ENCODE results near the gene ELMOD2.

ELMOD2 gene

GRCh38 chr4:140571620-140572019 lies 47.7 kb downstream of the ELMOD2 start:
- DNase-seq = no peak
- in situ Hi-C loops (cut with MboI; ENCODE audit: low pct_unique_long_range_greater_than_20kb, low sequenced_read_pairs) = no loop called here

DNA sequence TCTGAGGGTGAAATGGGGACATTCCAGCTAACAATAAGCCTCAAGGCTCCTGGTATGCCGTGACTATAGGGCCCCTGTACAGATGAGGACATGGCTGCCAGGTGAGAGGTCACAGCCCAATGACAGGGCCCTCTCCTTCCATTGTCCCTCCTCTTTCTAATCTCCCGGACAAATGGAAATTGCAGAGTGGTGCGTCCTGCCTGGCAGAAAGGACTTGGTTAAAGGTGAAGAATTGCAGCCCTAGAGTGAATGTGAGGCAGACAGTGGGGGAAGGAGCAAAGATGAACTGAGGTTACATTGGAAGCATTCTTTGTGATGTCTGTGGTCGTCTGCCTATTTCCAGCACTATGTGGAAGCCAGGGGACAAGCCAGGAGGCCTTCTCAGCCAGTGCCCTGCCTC lies 51.5 kb downstream of the ELMOD2 start:
- in situ Hi-C loops (cut with MboI; ENCODE audit: low pct_unique_long_range_greater_than_20kb, low sequenced_read_pairs) = no loop called here
- no peak for DNase-seq

DNA sequence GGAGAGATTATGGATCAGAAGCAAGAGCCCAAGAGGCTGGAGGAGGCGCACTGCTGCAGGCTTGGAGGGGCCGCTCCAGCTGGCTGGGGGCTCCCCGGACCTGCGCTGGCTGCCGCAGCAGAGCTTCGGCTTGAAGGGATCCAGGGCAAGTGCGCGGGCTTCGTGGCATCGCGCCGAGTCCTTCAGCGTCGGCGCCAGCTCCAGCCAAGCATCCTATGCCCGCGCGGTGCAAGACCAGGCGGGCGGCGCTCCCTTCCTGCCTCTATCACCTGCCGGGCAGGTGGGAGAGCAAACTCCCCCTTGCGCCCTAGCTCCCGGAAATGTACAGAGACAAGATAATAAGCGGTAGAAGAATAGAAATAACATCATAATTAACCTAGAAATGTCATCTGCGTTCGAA lies 55.3 kb downstream of the ELMOD2 start:
- DNase-seq = no peak

GRCh38 chr4:140581078-140581477 lies 57.1 kb downstream of the ELMOD2 start:
- in situ Hi-C loops (cut with MboI; ENCODE audit: low pct_unique_long_range_greater_than_20kb, low sequenced_read_pairs) = no loop called here
- DNase-seq = no peak

More for the DNA sequence above, 55.3 kb downstream of the ELMOD2 start:
- in situ Hi-C loops (cut with MboI; ENCODE audit: low pct_unique_long_range_greater_than_20kb, low sequenced_read_pairs) = no loop called here

- DNase-seq = no peak
- in situ Hi-C loops (cut with MboI; ENCODE audit: low pct_unique_long_range_greater_than_20kb, low sequenced_read_pairs) = no loop called here
Measured at GRCh38 chr4:140584439-140584838, 60.5 kb downstream of the ELMOD2 start.

GRCh38 chr4:140595065-140595464 lies 71.1 kb downstream of the ELMOD2 start:
- in situ Hi-C loops (cut with MboI; ENCODE audit: low pct_unique_long_range_greater_than_20kb, low sequenced_read_pairs) = no loop called here
- peak; percentile 23 for DNase-seq

DNA sequence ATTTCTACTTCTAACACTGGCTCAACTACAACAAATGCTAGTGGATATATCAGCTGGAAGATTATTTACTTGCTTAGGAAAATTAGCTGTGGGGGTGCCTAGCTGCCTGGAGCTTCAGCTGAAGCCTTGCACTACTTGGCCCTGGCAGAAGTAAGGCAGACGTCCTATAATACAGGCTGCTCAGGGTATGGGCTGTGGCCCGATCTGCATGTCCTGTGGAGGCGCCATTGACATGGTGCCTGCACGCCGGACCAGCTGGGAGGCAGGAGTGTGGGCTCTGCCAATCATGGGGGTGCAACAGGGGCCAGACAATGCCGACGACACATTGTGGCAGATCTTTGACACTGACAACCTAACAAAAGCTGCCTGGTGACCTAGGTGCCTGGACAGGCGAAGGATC lies 76.4 kb downstream of the ELMOD2 start:
- no peak for DNase-seq
- in situ Hi-C loops (cut with MboI; ENCODE audit: low pct_unique_long_range_greater_than_20kb, low sequenced_read_pairs) = loop anchor here (25.0 kb wide), 1 partner anchor 238 kb away; the partner anchor contains the start of gene SCOC

DNA sequence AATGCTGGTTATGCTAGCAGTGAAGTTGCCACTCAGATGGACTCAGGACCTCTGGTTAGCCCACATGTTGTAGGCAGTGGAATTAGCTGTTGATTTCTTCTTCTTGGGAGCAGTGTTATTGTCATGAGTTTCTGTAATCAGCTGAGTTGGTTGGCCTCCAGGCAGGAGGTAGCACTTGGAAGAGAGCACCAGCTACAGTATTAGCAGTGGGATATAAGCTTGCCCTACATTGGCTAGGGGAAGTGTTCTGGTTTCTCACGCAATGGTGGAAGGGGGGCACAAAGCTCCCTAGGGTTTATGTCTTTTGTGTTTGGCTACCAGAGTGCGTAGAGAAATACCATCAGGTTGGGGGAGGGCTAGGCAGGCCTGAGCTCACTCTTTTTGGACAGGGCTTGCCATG lies 78.7 kb downstream of the ELMOD2 start:
- in situ Hi-C loops (cut with MboI; ENCODE audit: low pct_unique_long_range_greater_than_20kb, low sequenced_read_pairs) = loop anchor here (25.0 kb wide), 1 partner anchor 240 kb away; the partner anchor contains the start of gene SCOC
- no peak for DNase-seq

DNA sequence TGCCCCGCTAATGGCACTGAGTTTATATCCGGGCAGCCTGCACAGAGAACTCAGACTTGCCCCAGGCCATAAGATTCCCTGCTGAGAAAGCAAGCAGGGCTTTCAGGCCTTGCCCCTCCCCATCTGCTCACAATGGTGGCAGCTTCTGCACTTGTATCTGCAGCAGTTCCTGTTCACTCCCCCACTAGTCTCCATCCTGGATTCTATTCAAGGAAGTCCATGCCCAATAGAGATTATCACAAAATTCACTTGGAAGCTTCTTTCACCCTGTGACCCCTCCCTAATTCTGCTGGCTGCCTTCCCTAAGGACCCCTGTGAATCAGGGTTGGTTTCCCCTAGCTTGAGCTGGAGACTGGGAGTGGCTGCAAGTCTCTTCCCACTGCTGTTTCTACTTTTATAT lies 79.3 kb downstream of the ELMOD2 start:
- no peak for DNase-seq
- in situ Hi-C loops (cut with MboI; ENCODE audit: low pct_unique_long_range_greater_than_20kb, low sequenced_read_pairs) = loop anchor here (25.0 kb wide), 1 partner anchor 241 kb away; the partner anchor contains the start of gene SCOC

All from KBM-7 (cell line).